ENCODE measurements around the gene RTN1. TPM values are rescaled to one million over a fixed set of nuclear protein-coding genes. Genes with fewer than 3 reads are reported as not detected.

Gene RTN1
- polyA plus RNA-seq, 1 of the 3 experiments (the other 2 are of a cell fraction) = 1.6 TPM

DNA sequence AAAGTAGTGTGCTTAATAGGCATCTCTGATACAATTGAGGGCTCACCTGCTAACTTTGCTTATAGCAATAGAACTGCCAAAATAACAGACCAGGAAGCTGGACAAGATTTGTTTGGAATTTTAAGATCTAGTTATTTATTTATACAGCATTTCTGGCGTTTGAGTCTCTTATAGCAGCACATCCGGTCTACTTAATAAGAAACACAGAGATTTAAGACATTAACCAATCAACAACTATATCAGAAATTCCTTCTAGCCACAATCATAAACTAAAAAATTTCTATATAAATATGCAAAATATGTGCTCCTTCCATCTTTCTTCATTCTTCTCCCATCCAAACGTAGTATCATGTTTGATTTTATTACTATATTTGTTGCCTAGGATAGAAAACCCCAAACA lies 2.6 kb downstream of the RTN1 start:
- Histone ChIP-seq H3K9ac (no peak overlapping the region), H2AFZ (ENCODE audit: low read depth) (no peak overlapping the region), H3K79me2 (ENCODE audit: insufficient read depth) (no peaks in the 10 kb centered on the region), H3F3A (replicated peaks; ENCODE audit: insufficient read depth) (no peaks in the 10 kb centered on the region), H3K27me3 (ENCODE audit: insufficient read depth) (0 out of 2 replicates have a peak, but pooled peaks cover 16% of the 10 kb centered on the region), H3K4me3 (ENCODE audit: low read depth in 2 of 2, low read length in 1 of 2) (no peak overlapping the region), H3K4me1 (ENCODE audit: control insufficient read depth in 1 of 2, insufficient read depth in 2 of 2, low read depth in 1 of 2, low read length in 1 of 2) (peaks cover 0 to 7% of the 10 kb centered on the region in 2 experiments; a peak in 1 of 4 replicates), H3K36me3 (replicated peaks in 1 of 2; ENCODE audit: control insufficient read depth in 1 of 2, insufficient read depth in 2 of 2, low read length in 1 of 2) (no peaks in the 10 kb centered on the region), H3K9me3 (no peaks in the 10 kb centered on the region), H3K9me2 (no peaks in the 10 kb centered on the region), H4K20me1 (ENCODE audit: insufficient read depth) (no peaks in the 10 kb centered on the region), H3K27ac (ENCODE audit: low read depth in 2 of 2, low read length in 1 of 2) (no peak overlapping the region), H3K4me2 (no peak overlapping the region)
- DNase-seq = no peak
- ChIA-PET CTCF (interaction anchor here (5.6 kb wide), 1 partner anchor 30 kb away, joined by 26 read pairs; no protein-coding TSS in a partner anchor), POLR2A (no interaction called here)
- TF ChIP-seq, protein P1, sequence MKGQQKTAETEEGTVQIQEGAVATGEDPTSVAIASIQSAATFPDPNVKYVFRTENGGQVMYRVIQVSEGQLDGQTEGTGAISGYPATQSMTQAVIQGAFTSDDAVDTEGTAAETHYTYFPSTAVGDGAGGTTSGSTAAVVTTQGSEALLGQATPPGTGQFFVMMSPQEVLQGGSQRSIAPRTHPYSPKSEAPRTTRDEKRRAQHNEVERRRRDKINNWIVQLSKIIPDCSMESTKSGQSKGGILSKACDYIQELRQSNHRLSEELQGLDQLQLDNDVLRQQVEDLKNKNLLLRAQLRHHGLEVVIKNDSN (IDR thresholded peaks at IDR 0.05; ENCODE audit: borderline replicate concordance, low read depth) = no peak
- no peak for TF ChIP-seq EP300 (IDR thresholded peaks at IDR 0.05; ENCODE audit: borderline replicate concordance in 1 of 2, low read depth in 1 of 2, low read length in 1 of 2)
- TF ChIP-seq, protein P2, sequence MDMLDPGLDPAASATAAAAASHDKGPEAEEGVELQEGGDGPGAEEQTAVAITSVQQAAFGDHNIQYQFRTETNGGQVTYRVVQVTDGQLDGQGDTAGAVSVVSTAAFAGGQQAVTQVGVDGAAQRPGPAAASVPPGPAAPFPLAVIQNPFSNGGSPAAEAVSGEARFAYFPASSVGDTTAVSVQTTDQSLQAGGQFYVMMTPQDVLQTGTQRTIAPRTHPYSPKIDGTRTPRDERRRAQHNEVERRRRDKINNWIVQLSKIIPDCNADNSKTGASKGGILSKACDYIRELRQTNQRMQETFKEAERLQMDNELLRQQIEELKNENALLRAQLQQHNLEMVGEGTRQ (IDR thresholded peaks at IDR 0.05; ENCODE audit: borderline replicate concordance, low read depth, low read length) = no peak
- TF ChIP-seq NRF1 (IDR thresholded peaks at IDR 0.05; ENCODE audit: low read depth, low read length) = no peak
- TF ChIP-seq, protein P3, sequence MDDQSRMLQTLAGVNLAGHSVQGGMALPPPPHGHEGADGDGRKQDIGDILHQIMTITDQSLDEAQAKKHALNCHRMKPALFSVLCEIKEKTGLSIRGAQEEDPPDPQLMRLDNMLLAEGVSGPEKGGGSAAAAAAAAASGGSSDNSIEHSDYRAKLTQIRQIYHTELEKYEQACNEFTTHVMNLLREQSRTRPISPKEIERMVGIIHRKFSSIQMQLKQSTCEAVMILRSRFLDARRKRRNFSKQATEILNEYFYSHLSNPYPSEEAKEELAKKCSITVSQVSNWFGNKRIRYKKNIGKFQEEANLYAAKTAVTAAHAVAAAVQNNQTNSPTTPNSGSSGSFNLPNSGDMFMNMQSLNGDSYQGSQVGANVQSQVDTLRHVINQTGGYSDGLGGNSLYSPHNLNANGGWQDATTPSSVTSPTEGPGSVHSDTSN (IDR thresholded peaks at IDR 0.05) = no peak
- TF ChIP-seq, protein P4, sequence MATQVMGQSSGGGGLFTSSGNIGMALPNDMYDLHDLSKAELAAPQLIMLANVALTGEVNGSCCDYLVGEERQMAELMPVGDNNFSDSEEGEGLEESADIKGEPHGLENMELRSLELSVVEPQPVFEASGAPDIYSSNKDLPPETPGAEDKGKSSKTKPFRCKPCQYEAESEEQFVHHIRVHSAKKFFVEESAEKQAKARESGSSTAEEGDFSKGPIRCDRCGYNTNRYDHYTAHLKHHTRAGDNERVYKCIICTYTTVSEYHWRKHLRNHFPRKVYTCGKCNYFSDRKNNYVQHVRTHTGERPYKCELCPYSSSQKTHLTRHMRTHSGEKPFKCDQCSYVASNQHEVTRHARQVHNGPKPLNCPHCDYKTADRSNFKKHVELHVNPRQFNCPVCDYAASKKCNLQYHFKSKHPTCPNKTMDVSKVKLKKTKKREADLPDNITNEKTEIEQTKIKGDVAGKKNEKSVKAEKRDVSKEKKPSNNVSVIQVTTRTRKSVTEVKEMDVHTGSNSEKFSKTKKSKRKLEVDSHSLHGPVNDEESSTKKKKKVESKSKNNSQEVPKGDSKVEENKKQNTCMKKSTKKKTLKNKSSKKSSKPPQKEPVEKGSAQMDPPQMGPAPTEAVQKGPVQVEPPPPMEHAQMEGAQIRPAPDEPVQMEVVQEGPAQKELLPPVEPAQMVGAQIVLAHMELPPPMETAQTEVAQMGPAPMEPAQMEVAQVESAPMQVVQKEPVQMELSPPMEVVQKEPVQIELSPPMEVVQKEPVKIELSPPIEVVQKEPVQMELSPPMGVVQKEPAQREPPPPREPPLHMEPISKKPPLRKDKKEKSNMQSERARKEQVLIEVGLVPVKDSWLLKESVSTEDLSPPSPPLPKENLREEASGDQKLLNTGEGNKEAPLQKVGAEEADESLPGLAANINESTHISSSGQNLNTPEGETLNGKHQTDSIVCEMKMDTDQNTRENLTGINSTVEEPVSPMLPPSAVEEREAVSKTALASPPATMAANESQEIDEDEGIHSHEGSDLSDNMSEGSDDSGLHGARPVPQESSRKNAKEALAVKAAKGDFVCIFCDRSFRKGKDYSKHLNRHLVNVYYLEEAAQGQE (IDR thresholded peaks at IDR 0.05; ENCODE audit: low read depth, low read length) = no peak
- no peak for TF ChIP-seq RAD21 (IDR thresholded peaks at IDR 0.05; ENCODE audit: low read length)
- no peak for TF ChIP-seq RXRA (IDR thresholded peaks at IDR 0.05; ENCODE audit: borderline replicate concordance, low read depth)
- TF ChIP-seq SMC3 (IDR thresholded peaks at IDR 0.05; ENCODE audit: low read depth, low read length) = no peak
- WGBS (ENCODE audit: low lambda C conversion rate) = 26% methylated on average over 3 of the region's 3 CpGs
